ENCODE data around the gene LGR4. TPM values are rescaled to one million over a fixed set of nuclear protein-coding genes. Genes with fewer than 3 reads are reported as not detected.

LGR4 gene
- total and polyA plus RNA-seq, 10 of the 15 experiments (the other 5 are each of a cell fraction or from before 2014, with no cell fraction given) = under 0.01 to 0.64 (median 0.04) TPM; not detected in 5

DNA sequence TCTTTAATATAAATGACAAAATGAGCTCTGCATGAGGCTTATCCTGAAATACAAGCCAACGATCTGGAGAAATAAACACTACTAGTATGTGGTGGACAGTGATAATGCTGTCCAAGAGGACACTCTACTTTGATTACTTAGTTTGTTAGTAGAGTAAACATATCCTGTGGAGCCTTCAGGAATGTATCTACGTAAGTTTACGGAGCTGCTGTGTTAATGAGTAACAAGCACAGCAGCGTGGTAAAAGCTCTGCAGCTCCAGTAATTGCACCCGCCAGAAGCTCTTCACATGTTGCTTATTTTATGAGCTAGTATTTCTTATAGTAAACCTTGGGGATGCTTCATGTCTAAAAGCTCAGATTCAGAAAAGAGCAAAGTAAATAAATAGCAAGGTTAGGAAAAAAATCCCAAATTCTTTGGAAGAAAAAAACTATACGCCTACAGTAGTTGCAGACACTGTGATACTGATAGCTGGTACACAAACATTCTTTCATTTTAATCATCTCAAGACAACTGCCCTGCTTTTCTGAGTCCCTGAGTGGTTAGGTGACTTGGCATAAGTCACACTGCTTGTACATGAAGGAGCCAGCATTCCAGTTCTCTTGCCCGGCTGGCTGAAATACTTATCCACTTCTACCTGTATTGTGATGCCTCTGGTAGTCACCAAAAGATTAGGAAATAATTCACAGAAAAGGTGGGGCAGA is 76.9 kb downstream of the LGR4 start (continued):
- TF ChIP-seq, protein P1, sequence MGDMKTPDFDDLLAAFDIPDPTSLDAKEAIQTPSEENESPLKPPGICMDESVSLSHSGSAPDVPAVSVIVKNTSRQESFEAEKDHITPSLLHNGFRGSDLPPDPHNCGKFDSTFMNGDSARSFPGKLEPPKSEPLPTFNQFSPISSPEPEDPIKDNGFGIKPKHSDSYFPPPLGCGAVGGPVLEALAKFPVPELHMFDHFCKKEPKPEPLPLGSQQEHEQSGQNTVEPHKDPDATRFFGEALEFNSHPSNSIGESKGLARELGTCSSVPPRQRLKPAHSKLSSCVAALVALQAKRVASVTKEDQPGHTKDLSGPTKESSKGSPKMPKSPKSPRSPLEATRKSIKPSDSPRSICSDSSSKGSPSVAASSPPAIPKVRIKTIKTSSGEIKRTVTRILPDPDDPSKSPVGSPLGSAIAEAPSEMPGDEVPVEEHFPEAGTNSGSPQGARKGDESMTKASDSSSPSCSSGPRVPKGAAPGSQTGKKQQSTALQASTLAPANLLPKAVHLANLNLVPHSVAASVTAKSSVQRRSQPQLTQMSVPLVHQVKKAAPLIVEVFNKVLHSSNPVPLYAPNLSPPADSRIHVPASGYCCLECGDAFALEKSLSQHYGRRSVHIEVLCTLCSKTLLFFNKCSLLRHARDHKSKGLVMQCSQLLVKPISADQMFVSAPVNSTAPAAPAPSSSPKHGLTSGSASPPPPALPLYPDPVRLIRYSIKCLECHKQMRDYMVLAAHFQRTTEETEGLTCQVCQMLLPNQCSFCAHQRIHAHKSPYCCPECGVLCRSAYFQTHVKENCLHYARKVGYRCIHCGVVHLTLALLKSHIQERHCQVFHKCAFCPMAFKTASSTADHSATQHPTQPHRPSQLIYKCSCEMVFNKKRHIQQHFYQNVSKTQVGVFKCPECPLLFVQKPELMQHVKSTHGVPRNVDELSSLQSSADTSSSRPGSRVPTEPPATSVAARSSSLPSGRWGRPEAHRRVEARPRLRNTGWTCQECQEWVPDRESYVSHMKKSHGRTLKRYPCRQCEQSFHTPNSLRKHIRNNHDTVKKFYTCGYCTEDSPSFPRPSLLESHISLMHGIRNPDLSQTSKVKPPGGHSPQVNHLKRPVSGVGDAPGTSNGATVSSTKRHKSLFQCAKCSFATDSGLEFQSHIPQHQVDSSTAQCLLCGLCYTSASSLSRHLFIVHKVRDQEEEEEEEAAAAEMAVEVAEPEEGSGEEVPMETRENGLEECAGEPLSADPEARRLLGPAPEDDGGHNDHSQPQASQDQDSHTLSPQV (IDR thresholded peaks at IDR 0.05) = no peak
- TF ChIP-seq, protein P2, sequence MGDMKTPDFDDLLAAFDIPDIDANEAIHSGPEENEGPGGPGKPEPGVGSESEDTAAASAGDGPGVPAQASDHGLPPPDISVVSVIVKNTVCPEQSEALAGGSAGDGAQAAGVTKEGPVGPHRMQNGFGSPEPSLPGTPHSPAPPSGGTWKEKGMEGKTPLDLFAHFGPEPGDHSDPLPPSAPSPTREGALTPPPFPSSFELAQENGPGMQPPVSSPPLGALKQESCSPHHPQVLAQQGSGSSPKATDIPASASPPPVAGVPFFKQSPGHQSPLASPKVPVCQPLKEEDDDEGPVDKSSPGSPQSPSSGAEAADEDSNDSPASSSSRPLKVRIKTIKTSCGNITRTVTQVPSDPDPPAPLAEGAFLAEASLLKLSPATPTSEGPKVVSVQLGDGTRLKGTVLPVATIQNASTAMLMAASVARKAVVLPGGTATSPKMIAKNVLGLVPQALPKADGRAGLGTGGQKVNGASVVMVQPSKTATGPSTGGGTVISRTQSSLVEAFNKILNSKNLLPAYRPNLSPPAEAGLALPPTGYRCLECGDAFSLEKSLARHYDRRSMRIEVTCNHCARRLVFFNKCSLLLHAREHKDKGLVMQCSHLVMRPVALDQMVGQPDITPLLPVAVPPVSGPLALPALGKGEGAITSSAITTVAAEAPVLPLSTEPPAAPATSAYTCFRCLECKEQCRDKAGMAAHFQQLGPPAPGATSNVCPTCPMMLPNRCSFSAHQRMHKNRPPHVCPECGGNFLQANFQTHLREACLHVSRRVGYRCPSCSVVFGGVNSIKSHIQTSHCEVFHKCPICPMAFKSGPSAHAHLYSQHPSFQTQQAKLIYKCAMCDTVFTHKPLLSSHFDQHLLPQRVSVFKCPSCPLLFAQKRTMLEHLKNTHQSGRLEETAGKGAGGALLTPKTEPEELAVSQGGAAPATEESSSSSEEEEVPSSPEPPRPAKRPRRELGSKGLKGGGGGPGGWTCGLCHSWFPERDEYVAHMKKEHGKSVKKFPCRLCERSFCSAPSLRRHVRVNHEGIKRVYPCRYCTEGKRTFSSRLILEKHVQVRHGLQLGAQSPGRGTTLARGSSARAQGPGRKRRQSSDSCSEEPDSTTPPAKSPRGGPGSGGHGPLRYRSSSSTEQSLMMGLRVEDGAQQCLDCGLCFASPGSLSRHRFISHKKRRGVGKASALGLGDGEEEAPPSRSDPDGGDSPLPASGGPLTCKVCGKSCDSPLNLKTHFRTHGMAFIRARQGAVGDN (IDR thresholded peaks at IDR 0.05) = no peak
- TF ChIP-seq TBL1XR1 (IDR thresholded peaks at IDR 0.05; ENCODE audit: low read depth, low read length) (no peak), SUZ12 (IDR thresholded peaks at IDR 0.05; ENCODE audit: unreplicated experiment) (no peak)

Measured in GM12878 (cell line).